Erythroblast (primary cell): ENCODE measurements around the gene AMBP.

Experiments
- GATA1 ChIP-seq: IDR thresholded peaks from 2 replicates; pipeline ENCODE4 v1.6.1; 2011; ENCODE audit warnings: low read depth, mild to moderate bottlenecking, control low read depth, low read length, moderate library complexity
- POLR2A ChIP-seq: IDR thresholded peaks from 2 replicates; pipeline ENCODE4 v1.6.1; 2011; ENCODE audit warnings: mild to moderate bottlenecking, low read length

- no peak for TF ChIP-seq POLR2A
- TF ChIP-seq GATA1 = no peak
These were observed 44.3 kb upstream of the AMBP start for GRCh38 chr9:114122136-114123027.
